HG03175 (cell line): ENCODE data around the gene CCNO.

Source experiments
- ATAC-seq: cut with Tn5 transposase; IDR thresholded peaks from one replicate; pipeline ENCODE4 v1.9.1; 2021; ENCODE audit warnings: mild to moderate bottlenecking, moderate library complexity; ENCODE audit not compliant: unreplicated experiment

CCNO gene

GRCh38 chr5:55232985-55233928 is at the start of gene CCNO:
Gene CCNO (minus strand): TSS chr5:55233608. CDS start chr5:55233523, 85 bp downstream.
- ATAC-seq = peak; percentile 58

GRCh38 chr5:55278778-55279177 is 45.4 kb upstream of the CCNO start:
- ATAC-seq = no peak

- no peak for ATAC-seq
Observed at GRCh38 chr5:55276771-55277170, 43.4 kb upstream of the CCNO start.

- no peak for ATAC-seq
Observed at GRCh38 chr5:55258339-55258738, 24.9 kb upstream of the CCNO start.

- ATAC-seq = no peak
Observed at GRCh38 chr5:55254802-55255201, 21.4 kb upstream of the CCNO start.

GRCh38 chr5:55250064-55250463 is 16.7 kb upstream of the CCNO start:
- ATAC-seq = no peak

GRCh38 chr5:55241746-55242145 is 8.3 kb upstream of the CCNO start:
- no peak for ATAC-seq

GRCh38 chr5:55236800-55237199 is 3.4 kb upstream of the CCNO start:
- ATAC-seq = no peak

- ATAC-seq = no peak
Observed at GRCh38 chr5:55234121-55234700, 803 bp upstream of the CCNO start.

GRCh38 chr5:55232271-55232984 is 980 bp downstream of the CCNO start:
- ATAC-seq = peak; percentile 2

- ATAC-seq = no peak
Observed at GRCh38 chr5:55231919-55232270, 1.5 kb downstream of the CCNO start.

- no peak for ATAC-seq
Observed at GRCh38 chr5:55231029-55231918, 2.1 kb downstream of the CCNO start.

GRCh38 chr5:55230086-55230629 is 3.2 kb downstream of the CCNO start:
- no peak for ATAC-seq

- ATAC-seq = no peak
Observed at GRCh38 chr5:55227664-55228430, 5.6 kb downstream of the CCNO start.

GRCh38 chr5:55226934-55227663 is 6.3 kb downstream of the CCNO start, which contains the start of gene MCIDAS:
Gene MCIDAS (minus strand): TSS chr5:55227315. CDS start chr5:55227138, 177 bp downstream.
- ATAC-seq = peak; percentile 36

- peak; percentile 59 for ATAC-seq
Observed at GRCh38 chr5:55226027-55226933, 7.1 kb downstream of the CCNO start.

GRCh38 chr5:55225346-55225745 is 8.1 kb downstream of the CCNO start:
- no peak for ATAC-seq

GRCh38 chr5:55223812-55224240 is 9.6 kb downstream of the CCNO start:
- no peak for ATAC-seq
